Stimulated activated CD8-positive, alpha-beta memory T cell treated with anti-CD3 and anti-CD28 coated beads, Interleukin-7, amount 100 ng/mL, for 24 hours (primary cell): ENCODE data around the gene ALK.

Experiments used
- DNase-seq: peaks from one replicate; pipeline ENCODE4 v3.0.0-alpha.2; 2020; ENCODE audit warnings: low read depth

The ALK gene

GRCh38 chr2:29222381-29223179 is 698.8 kb downstream of the ALK start:
- no peak for DNase-seq

GRCh38 chr2:29220506-29221270 is 700.7 kb downstream of the ALK start:
- DNase-seq: no peak

GRCh38 chr2:29219374-29219773 is 702.0 kb downstream of the ALK start:
- DNase-seq: no peak

DNA sequence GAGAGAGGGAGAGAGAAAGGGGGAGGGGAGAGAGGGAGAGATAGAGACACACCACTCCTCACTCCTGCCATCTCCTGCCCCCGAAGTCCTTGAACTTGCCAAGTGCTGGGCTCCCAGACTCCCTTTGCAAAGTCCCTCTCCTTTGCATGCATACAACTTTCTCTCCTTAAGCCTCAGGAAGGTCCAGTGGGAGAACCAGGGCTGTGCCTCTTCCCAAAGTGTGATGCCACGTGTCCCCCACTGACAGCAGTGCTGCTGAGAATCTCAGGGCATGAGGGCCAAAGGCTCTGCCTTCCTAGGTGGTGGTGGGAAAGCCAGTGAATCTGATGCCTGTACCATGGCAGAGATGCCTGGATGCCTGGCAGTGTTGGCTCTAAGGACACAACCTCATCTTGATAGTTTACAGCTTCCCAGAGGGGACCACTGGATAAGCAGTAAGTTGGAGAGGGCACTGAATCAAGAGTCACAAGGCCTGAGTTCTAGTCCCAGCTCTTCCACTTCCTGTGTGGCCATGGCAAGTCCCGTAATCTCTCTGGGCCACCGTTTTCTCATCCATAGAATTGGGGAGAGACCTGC is 702.7 kb downstream of the ALK start:
- no peak for DNase-seq

DNA sequence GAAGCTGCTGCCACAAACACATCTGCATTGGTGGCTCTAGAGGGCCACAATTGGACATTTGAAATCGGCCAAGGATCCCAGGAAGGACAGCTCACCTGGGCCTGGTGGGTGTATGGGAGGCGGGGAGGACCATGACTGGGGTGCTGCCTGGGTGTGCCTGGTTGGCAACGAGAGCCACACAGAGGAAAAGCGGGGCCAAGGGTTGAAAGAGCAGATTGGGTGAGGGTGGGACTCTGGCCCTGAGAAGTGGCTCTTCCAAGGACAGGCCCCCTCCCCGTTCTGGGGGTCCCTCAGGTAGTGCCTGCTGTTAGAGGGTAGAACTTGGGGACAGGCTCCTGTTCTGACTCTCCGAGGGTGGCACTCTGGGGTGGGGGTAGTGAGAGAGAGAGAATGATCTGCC is 703.3 kb downstream of the ALK start:
- DNase-seq: no peak

- no peak for DNase-seq
Measured at GRCh38 chr2:29216609-29216909, 704.8 kb downstream of the ALK start.

DNA sequence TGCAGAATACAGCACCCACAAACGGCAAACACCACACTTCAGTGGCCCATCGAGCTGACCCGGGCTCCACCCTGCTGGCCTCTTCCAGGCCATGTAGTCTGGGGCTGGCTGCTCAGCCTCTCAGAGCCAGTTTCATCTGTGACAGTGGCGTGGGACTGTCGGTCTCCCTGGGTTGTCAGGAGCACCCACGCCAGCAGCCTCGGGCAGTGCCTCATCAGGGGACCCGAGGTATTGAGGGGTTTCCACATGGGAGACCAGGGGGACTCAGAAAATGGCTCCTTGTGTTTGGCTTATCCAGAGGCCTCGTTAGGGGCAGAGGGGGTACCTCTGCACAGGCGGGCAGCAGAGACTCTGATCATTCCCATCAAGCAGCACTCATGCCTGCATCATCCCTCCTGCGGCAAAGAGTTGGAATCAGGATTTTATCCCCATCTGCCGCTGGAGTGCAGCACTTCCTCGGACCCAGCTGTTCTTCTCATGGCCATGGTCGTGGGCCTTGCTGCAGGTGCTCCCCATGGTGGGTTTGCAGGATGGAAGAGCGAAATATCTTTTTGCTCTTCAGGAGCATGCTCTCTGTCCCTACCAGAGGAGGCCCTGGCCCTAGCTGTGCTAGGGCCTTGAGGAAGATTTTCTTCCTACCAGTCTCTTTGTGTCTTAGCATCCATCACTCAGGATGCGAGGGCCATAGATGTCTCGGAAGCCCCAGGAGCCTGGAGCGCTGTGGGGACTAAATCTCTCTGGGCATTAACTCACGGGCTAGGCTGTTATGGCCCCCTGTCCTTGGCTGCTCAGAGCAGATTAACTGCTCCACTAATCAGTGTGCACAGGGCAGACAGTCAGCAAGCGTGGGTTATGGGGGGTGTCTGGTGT is 705.4 kb downstream of the ALK start:
- DNase-seq: no peak

GRCh38 chr2:29215073-29215472 is 706.3 kb downstream of the ALK start:
- no peak for DNase-seq

GRCh38 chr2:29213888-29214291 is 707.5 kb downstream of the ALK start:
- no peak for DNase-seq

GRCh38 chr2:29212009-29212408 is 709.4 kb downstream of the ALK start:
- no peak for DNase-seq

- no peak for DNase-seq
Measured at GRCh38 chr2:29209551-29209950, 711.8 kb downstream of the ALK start.

GRCh38 chr2:29207352-29208148 is 713.8 kb downstream of the ALK start:
- no peak for DNase-seq

GRCh38 chr2:29206941-29207340 is 714.4 kb downstream of the ALK start:
- DNase-seq: no peak

GRCh38 chr2:29202819-29203495 is 718.4 kb downstream of the ALK start:
- no peak for DNase-seq

GRCh38 chr2:29201979-29202378 is 719.4 kb downstream of the ALK start:
- DNase-seq: no peak

GRCh38 chr2:29196792-29197788 is 724.3 kb downstream of the ALK start:
- DNase-seq: peak; percentile 58

DNA sequence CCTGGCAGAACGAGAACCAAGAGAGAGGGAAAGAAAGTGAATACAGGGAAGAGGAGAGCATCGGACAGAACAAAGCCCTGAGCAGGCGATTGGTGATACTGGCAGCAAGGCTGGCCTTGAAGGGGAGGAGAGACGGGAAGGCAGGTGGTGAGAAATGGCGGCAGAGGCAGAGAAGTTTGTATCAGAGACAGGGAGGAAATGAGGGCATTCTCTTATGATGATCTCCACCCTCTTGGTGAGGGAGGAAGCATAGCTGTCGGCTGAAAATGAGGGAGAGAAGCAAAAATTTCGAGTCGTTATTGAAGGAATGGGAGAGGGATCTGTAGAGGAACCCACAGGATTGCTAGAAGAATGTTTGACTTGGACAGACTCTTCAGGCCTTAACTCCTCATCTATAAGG is 725.6 kb downstream of the ALK start:
- DNase-seq: no peak

DNA sequence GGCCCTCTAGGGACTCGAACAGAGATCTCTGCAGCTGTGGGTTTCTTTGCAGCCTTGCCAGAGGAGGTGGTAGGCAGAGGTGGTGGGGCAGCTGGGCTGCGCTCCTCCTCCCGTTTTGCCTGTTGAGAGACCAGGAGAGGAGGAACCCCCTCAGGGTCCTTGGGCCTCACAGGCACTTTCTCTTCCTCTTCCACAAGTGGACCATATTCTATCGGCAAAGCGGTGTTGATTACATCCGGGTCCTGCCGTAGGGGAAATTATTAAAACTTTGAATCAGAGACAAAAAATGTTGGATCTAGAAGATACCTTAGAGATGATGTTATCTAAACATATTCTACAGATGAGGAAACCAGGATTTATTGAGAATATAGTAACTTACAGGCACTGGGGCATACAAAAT is 727.7 kb downstream of the ALK start:
- no peak for DNase-seq

GRCh38 chr2:29193111-29193510 is 728.3 kb downstream of the ALK start:
- no peak for DNase-seq

DNA sequence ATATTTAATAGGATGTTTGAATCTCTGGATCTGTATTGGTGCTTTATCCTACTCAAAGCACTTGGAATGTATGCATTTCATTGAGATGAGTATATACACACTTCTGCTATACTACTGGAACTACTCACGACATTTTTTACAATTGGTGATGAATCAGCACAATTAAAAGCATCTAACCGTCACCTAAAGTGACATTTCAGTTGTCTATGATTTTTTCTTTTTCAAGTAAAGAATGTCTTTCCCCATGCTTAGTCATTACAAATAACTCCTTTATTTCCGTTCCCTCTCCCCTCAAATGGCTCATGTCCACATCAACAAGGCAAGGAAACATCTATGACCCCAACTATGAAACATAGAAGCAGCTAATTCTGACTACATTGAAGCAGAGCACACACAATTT is 728.9 kb downstream of the ALK start:
- DNase-seq: no peak
